Endothelial cell of umbilical vein (primary cell): Measurements from ENCODE around the gene HBEGF. TPM values are rescaled to one million over a fixed set of nuclear protein-coding genes. Genes with fewer than 3 reads are reported as not detected.

ENCODE experiments used
- BruUV-seq: library from RNA; stranded (reverse); fragments of 400-500 nt; replicated peaks from 2 replicates; lab custom pipeline; 2021; lab: Mats Ljungman, UMichigan
- CTCF ChIA-PET: fragments of 300-600, 350-600 bp; sonication (Branson Sonifier 250); formaldehyde crosslinking; loops from one replicate; lab custom pipeline; 2021; ENCODE audit warnings: antibody characterized with exemption, inconsistent platforms; lab: Charles Lee
- POLR2A ChIA-PET: fragments of 300-600, 350-600 bp; sonication (Branson Sonifier 250); formaldehyde crosslinking; loops from one replicate; lab custom pipeline; 2021; ENCODE audit warnings: antibody characterized with exemption, inconsistent platforms; lab: Charles Lee
- DNase-seq: peaks from one replicate; pipeline ENCODE4 v3.0.0-alpha.2; 2011; ENCODE audit warnings: low read depth, low spot score
- FAIRE-seq: peaks from 2 replicates; lab custom pipeline; 2011; peaks lifted over from hg19 to GRCh38; lab: Jason Lieb, UNC
- H2AFZ ChIP-seq: 2 replicates; pipeline ENCODE4 v1.6.0; 2012; ENCODE audit warnings: low read depth, low read length, control low read depth, inconsistent platforms
- H3K27ac ChIP-seq: 2 replicates; pipeline ENCODE4 v1.5.1; 2011; ENCODE audit warnings: low read depth, mild to moderate bottlenecking, control low read depth, low read length, moderate library complexity; ENCODE audit not compliant: insufficient read depth
- H3K27me3 ChIP-seq, 2 experiments: 2 replicates each; pipeline versions ENCODE4 v1.6.0 to v1.6.1; 2011; ENCODE audit warnings: low read length in 2 of 2, mixed read lengths in 1 of 2; ENCODE audit not compliant: control insufficient read depth in 2 of 2, insufficient read depth in 2 of 2
- H3K36me3 ChIP-seq, 2 experiments: 2 replicates in 1 of 2; 3 replicates in 1 of 2; pipeline ENCODE4 v1.5.1; 2011; ENCODE audit warnings: low read length in 2 of 2, mild to moderate bottlenecking in 1 of 2, moderate library complexity in 1 of 2; ENCODE audit not compliant: control insufficient read depth in 2 of 2, insufficient read depth in 2 of 2; ENCODE audit errors: extremely low read depth in 1 of 2
- H3K4me1 ChIP-seq: 3 replicates; pipeline ENCODE4 v1.5.1; 2011; ENCODE audit warnings: mild to moderate bottlenecking, low read length; ENCODE audit not compliant: control insufficient read depth, insufficient read depth; ENCODE audit errors: extremely low read depth
- H3K4me2 ChIP-seq: 2 replicates; pipeline ENCODE4 v1.6.1; 2011; ENCODE audit warnings: low read length, control low read depth, mixed read lengths; ENCODE audit not compliant: insufficient read depth
- H3K4me3 ChIP-seq, 3 experiments: fragments of 200-600 bp in 1 of 3; sonication (generic), shearing (Covaris generic) in 1 of 3; replicated peaks in 1 of 3; 2 replicates each; pipeline ENCODE4 v1.5.1; 2011 to 2016; ENCODE audit warnings: control low read depth in 3 of 3, low read length in 3 of 3, mild to moderate bottlenecking in 2 of 3, inconsistent platforms in 1 of 3, low read depth in 1 of 3, moderate library complexity in 1 of 3; ENCODE audit not compliant: insufficient read depth in 1 of 3
- H3K79me2 ChIP-seq: 2 replicates; pipeline ENCODE4 v1.6.0; 2012; ENCODE audit warnings: low read length, inconsistent platforms; ENCODE audit not compliant: control insufficient read depth, insufficient read depth
- H3K9ac ChIP-seq: replicated peaks from 2 replicates; pipeline ENCODE3; 2011; ENCODE audit warnings: low read length, control low read depth; ENCODE audit not compliant: insufficient read depth; ENCODE audit errors: extremely low read depth
- H3K9me1 ChIP-seq: replicated peaks from 3 replicates; pipeline ENCODE4 v1.6.0; 2011; ENCODE audit warnings: mild to moderate bottlenecking, low read length; ENCODE audit not compliant: control insufficient read depth, insufficient read depth; ENCODE audit errors: extremely low read depth
- H3K9me3 ChIP-seq: replicated peaks from 2 replicates; pipeline ENCODE4 v1.5.1; 2012; ENCODE audit warnings: low read length, inconsistent platforms; ENCODE audit not compliant: control insufficient read depth, insufficient read depth
- H4K20me1 ChIP-seq: replicated peaks from 2 replicates; pipeline ENCODE3; 2011; ENCODE audit warnings: mild to moderate bottlenecking, low read length; ENCODE audit not compliant: control insufficient read depth, insufficient read depth; ENCODE audit errors: extremely low read depth
- EZH2 ChIP-seq: IDR thresholded peaks from 2 replicates; pipeline ENCODE4 v1.6.1; 2012; ENCODE audit warnings: borderline replicate concordance, low read depth, mild to moderate bottlenecking, moderate library complexity, low read length, inconsistent platforms; ENCODE audit not compliant: severe bottlenecking
- FOS ChIP-seq: IDR thresholded peaks from 2 replicates; pipeline ENCODE4 v1.6.1; 2011; ENCODE audit warnings: mild to moderate bottlenecking, low read length, moderate library complexity, borderline replicate concordance; ENCODE audit not compliant: insufficient read depth
- GATA2 ChIP-seq: IDR thresholded peaks from 2 replicates; pipeline ENCODE4 v1.7.0; 2011; ENCODE audit warnings: low read depth, mild to moderate bottlenecking, moderate library complexity, mixed read lengths, low read length; ENCODE audit not compliant: insufficient read length, insufficient read depth
- MYC ChIP-seq: IDR thresholded peaks from one replicate; pipeline ENCODE4 v1.6.1; 2011; ENCODE audit warnings: mild to moderate bottlenecking, low read depth, low read length
- POLR2A ChIP-seq: IDR thresholded peaks from 2 replicates; pipeline ENCODE4 v1.6.1; 2012; ENCODE audit warnings: low read depth, mild to moderate bottlenecking, control low read depth, low read length
- dilution Hi-C: fragments of 300-500 bp; cut with MboI; formaldehyde crosslinking; loops from one replicate; pipeline ENCODE4 v1.15.0; 2019; ENCODE audit warnings: low sequenced_read_pairs; ENCODE audit not compliant: extremely low pct_ligation_motif_present
- intact Hi-C: fragments of 100-400 bp; cut with micrococcal nuclease; formaldehyde crosslinking; loops from one replicate; pipeline ENCODE4 v1.10.0; 2022
- polyA plus RNA-seq, 4 experiments: library from polyadenylated mRNA; depleted of rRNA in 3 of 4; stranded (reverse) in 3 of 4; unstranded in 1 of 4; fragments of >200 nt; gene quantifications; 2 replicates each; pipeline versions ENCODE4 v1.2.1 to v1.2.3, GENCODE V29; 2011 to 2012; ENCODE audit warnings: missing spikeins in 1 of 4
- total RNA-seq: library from RNA; stranded (reverse); gene quantifications from 2 replicates; pipeline ENCODE4 v1.2.3, GENCODE V29; 2021
- TF ChIP-seq, protein P1 (sequence below): IDR thresholded peaks from 2 replicates; pipeline ENCODE4 v1.6.1; 2011; ENCODE audit not compliant: insufficient read depth, insufficient read length
- TF ChIP-seq, protein P2 (sequence below), 2 donors: IDR thresholded peaks; 1 replicate in 1 of 2; 2 replicates in 1 of 2; pipeline ENCODE4 v1.5.1; 2011; ENCODE audit warnings: low read length in 2 of 2, mild to moderate bottlenecking in 2 of 2, moderate library complexity in 2 of 2, control low read depth in 1 of 2, inconsistent platforms in 1 of 2, low read depth in 1 of 2; ENCODE audit not compliant: insufficient read depth in 1 of 2; ENCODE audit errors: extremely low read depth in 1 of 2

Gene HBEGF
- total and polyA plus RNA-seq, 2 donors (not counting 3 experiments of a cell fraction or from before 2014, with no cell fraction given) = 33.2 to 79.8 TPM

DNA sequence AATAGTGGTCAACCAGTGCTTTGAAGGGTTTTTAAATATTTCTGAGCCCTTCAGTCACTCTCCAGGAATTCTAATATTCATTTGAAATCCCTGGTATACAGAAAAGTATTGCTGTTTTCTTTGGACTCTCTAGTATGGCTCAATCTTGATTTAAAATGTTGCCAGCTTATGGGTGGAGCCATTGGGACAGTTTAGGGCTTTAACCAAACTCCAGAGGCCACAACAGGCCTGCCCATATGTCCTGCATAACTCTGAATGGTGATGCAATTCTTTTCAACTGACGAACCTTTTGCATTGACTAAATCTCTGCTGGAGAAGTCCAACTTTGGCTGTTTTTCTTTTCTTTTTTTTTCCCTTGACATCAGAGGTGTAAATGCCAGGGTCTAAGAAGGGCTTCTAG is 44.9 kb upstream of the HBEGF start:
- ChIA-PET POLR2A (no interaction called here), CTCF (no interaction called here)
- H3K9me1 ChIP-seq = no peaks in the 10 kb centered on the region
- no peaks in the 10 kb centered on the region for H3K79me2 ChIP-seq
- no peaks in the 10 kb centered on the region for H3K36me3 ChIP-seq
- FAIRE-seq = no peak
- no peak overlapping the region for H2AFZ ChIP-seq
- H3K4me3 ChIP-seq = no peak overlapping the region
- H3K9ac ChIP-seq = no peak overlapping the region
- dilution Hi-C loops = no loop called here
- H4K20me1 ChIP-seq = no peaks in the 10 kb centered on the region
- no peak for DNase-seq
- no peak overlapping the region for H3K27ac ChIP-seq
- no peaks in the 10 kb centered on the region for H3K27me3 ChIP-seq
- H3K4me1 ChIP-seq = no peaks in the 10 kb centered on the region
- H3K4me2 ChIP-seq = no peak overlapping the region
- no peaks in the 10 kb centered on the region for H3K9me3 ChIP-seq
- intact Hi-C loops = no loop called here
- BruUV-seq = no TSS peak
- TF ChIP-seq, protein P1, sequence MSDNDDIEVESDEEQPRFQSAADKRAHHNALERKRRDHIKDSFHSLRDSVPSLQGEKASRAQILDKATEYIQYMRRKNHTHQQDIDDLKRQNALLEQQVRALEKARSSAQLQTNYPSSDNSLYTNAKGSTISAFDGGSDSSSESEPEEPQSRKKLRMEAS = no peak
- TF ChIP-seq MYC (no peak), EZH2 (no peak), FOS (no peak), POLR2A (no peak), GATA2 (no peak)
- TF ChIP-seq, protein P2, sequence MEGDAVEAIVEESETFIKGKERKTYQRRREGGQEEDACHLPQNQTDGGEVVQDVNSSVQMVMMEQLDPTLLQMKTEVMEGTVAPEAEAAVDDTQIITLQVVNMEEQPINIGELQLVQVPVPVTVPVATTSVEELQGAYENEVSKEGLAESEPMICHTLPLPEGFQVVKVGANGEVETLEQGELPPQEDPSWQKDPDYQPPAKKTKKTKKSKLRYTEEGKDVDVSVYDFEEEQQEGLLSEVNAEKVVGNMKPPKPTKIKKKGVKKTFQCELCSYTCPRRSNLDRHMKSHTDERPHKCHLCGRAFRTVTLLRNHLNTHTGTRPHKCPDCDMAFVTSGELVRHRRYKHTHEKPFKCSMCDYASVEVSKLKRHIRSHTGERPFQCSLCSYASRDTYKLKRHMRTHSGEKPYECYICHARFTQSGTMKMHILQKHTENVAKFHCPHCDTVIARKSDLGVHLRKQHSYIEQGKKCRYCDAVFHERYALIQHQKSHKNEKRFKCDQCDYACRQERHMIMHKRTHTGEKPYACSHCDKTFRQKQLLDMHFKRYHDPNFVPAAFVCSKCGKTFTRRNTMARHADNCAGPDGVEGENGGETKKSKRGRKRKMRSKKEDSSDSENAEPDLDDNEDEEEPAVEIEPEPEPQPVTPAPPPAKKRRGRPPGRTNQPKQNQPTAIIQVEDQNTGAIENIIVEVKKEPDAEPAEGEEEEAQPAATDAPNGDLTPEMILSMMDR (IDR thresholded peaks at IDR 0.05; ENCODE audit: extremely low read depth in 1 of 2, insufficient read depth in 1 of 2, low read depth in 1 of 2, low read length in 2 of 2) = no peak
